ACC112 (cell line): Measurements from ENCODE around the gene SPARC.
"Not testable (repeated sequence)": the region's sequence is repeated elsewhere in the genome, so short reads cannot be mapped to it uniquely, and the experiment has no call there.

ENCODE experiments used
- H2AFZ ChIP-seq: fragments of 200-600 bp; sonication (generic); one replicate; pipeline ENCODE4 v1.6.0; 2017; ENCODE audit warnings: antibody characterized with exemption, low read length; ENCODE audit not compliant: unreplicated experiment
- H3K27ac ChIP-seq: fragments of 200-600 bp; sonication (generic); 2 replicates; pipeline ENCODE4 v1.5.1; 2014; ENCODE audit warnings: low read depth, mild to moderate bottlenecking, antibody characterized with exemption, low read length, moderate library complexity
- H3K27me3 ChIP-seq: fragments of 200-600 bp; sonication (generic); 2 replicates; pipeline ENCODE4 v1.6.1; 2014; ENCODE audit warnings: mild to moderate bottlenecking, antibody characterized with exemption, low read length, moderate library complexity, mixed read lengths; ENCODE audit not compliant: insufficient read depth
- H3K36me3 ChIP-seq: fragments of 200-600 bp; sonication (generic); 2 replicates; pipeline ENCODE4 v1.6.1; 2016; ENCODE audit warnings: mild to moderate bottlenecking, antibody characterized with exemption, low read length, moderate library complexity, mixed read lengths; ENCODE audit not compliant: insufficient read depth
- H3K4me1 ChIP-seq: fragments of 200-600 bp; sonication (generic); one replicate; pipeline ENCODE4 v1.6.1; 2016; ENCODE audit warnings: low read length, mixed read lengths; ENCODE audit not compliant: insufficient read depth, unreplicated experiment, control insufficient read depth
- H3K4me3 ChIP-seq: fragments of 200-600 bp; sonication (generic); 2 replicates; pipeline ENCODE4 v1.5.1; 2014; ENCODE audit warnings: mild to moderate bottlenecking, low read depth, low read length
- H3K79me2 ChIP-seq: fragments of 200-600 bp; sonication (generic); one replicate; pipeline ENCODE4 v1.6.0; 2016; ENCODE audit warnings: low read length; ENCODE audit not compliant: control insufficient read depth, unreplicated experiment, insufficient read depth

The SPARC gene

DNA sequence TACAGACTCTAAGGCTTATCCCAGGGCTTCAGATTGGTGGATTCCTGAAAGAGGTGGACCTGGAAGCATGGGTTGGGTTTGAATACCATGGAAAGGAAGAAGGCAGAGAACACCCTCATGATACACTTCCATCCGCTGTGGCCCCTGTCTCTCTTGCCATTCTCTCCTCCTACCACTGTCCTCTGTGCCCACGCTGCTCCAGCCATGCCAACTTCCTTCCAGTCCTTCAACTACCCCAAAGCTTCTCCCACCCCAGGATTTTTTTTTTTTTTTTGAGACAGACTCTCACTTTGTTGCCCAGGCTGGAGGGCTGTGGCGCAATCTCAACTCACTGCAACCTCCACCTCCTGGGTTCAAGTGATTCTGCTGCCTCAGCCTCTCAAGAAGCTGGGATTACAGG is 1.7 kb upstream of the SPARC start:
- Histone ChIP-seq H3K4me1 (peaks cover 21% of the 10 kb centered on the region), H3K36me3 (peaks cover 8% of the 10 kb centered on the region), H2AFZ (no peak overlapping the region), H3K27me3 (no peaks in the 10 kb centered on the region), H3K27ac (no peak overlapping the region), H3K79me2 (peaks cover 39% of the 10 kb centered on the region), H3K4me3 (no peak overlapping the region)

DNA sequence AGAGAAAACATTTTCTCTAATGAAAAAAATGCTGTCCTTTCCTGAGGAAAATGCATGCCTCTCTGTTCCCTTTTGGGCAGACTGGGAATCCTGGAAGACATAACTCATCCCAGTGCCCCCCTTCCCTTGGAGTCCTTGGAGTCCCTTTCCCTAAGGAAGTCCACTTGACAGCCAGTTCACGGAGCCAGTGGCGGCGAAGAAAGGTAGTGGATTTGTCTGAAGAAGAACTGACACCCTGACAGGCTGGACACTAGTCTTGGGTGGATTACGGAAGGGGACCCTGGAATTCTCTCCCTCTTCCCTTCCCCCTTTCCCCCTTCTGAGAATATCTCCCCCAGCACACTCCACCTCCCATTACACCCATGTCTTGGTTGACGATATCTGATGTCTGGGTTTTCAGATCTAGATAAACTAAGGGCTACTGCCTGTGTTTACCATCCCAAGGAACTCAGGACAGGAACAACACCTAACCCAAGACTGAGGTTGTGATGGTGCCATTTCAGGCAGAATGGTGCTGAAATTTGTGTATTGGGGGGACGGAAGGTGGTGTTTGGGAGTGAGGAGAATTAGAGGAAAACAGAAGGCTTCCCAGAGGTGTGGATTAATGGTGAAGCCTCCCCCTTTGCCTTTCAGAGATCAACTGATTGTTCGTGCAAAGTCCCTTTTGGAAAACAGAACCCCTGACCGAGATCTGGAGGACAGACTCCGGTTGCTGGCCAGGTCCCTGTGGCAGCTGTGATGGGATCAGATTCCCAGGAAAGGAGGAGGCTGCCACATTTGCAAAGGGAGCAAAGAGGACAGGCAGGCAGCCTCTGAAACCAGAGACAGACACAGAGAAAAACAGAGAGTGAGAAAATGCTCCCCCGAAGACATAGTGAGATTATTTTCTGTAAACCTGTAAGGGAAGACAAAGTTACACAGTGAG is 704 bp downstream of the SPARC start:
- peaks cover 19% of the 10 kb centered on the region for H3K36me3 ChIP-seq
- H3K27me3 ChIP-seq: no peaks in the 10 kb centered on the region
- peak overlapping the region; percentile 85 for H3K27ac ChIP-seq
- H3K4me1 ChIP-seq: peaks cover 45% of the 10 kb centered on the region
- H3K4me3 ChIP-seq: peak overlapping the region; percentile 99
- peaks cover 63% of the 10 kb centered on the region for H3K79me2 ChIP-seq
- no peak overlapping the region for H2AFZ ChIP-seq

DNA sequence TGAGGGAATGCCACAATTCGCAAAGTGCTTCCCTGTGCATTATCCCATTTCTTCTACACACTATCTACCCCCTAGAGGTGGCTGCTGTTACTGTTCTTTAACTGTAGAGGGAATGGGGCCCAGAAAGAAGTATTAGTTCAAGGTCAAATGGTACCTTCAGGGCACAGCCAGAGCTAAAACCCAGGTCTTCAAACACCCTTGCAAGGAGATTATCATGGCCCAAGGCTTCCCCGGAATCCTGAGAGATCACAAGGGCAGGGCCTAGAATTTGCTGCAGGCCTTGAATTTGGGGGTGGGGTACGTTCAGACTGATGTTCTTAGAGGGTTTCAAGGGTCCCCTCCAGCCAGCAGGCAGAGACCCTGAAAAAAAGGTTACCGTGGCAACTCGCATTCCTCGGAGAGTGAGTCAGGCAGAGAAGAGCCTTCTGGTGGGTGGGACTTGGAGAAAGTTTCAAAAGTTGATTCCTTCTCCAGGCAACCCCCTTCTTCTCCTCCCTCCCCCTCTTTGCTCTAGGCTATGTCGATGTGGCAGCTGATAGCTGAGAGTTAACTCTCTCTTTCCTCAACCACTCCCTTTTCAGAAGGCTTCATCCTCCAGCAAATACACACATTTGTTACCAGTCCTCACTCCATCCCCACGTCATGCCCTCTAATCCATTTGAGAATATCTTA is 1.9 kb downstream of the SPARC start:
- peaks cover 57% of the 10 kb centered on the region for H3K4me1 ChIP-seq
- peak overlapping the region; percentile 99 for H3K4me3 ChIP-seq
- H2AFZ ChIP-seq: no peak overlapping the region
- H3K36me3 ChIP-seq: peaks cover 25% of the 10 kb centered on the region
- peaks cover 73% of the 10 kb centered on the region for H3K79me2 ChIP-seq
- no peaks in the 10 kb centered on the region for H3K27me3 ChIP-seq
- peak overlapping the region; percentile 85 for H3K27ac ChIP-seq

DNA sequence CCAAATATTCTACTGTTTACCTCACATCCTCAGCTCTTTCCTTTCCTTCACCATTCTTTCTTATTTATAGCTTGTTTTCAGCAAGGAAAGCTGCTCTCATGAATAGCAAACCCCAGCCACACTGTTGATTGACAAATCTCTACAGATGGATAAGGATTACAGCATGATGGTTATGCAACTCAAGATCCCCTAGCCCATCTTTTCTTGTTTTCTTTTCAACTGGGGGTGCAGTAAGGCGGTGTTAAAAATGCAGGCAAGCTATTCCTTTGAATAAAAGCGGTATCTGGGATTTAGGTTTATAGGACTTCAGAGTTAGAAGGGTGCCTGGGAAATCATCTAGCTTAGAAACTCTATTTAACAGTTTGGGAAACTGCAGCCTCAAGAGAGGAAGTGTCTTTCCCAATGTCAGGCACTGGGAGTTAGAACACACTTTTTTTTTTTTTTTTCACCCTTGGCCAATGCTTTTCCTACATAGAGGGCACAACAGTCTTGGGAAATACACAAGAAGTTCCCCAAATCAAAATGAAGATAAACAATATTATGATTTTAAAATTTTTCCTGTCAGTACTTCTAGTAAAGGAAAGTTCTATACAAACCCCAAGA is 2.6 kb downstream of the SPARC start:
- Histone ChIP-seq H3K4me1 (peaks cover 64% of the 10 kb centered on the region), H3K27me3 (no peaks in the 10 kb centered on the region), H3K79me2 (peaks cover 81% of the 10 kb centered on the region), H3K36me3 (peaks cover 29% of the 10 kb centered on the region), H3K27ac (peak overlapping the region; percentile 85), H3K4me3 (peak overlapping the region; percentile 99), H2AFZ (no peak overlapping the region)

DNA sequence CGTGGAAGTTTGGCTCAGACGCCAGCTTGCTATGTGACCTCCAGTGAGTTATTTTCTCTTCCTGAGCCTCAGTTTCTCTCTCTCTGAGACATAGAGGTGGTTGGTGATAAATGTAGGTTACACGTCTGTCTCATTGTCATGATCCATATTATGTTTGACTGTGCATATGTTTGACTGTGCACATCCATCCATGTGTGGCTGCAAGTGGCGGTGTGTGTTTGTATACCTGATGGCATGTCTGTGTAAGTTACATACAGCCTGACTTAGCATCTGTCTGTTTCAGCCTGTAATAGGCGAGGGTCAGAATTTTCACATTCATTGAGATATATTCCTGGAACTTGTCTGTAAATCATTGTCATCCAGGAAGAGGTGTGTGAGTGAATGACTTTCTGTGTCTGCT is 3.3 kb downstream of the SPARC start:
- Histone ChIP-seq H3K4me3 (peak overlapping the region; percentile 99), H3K36me3 (peaks cover 29% of the 10 kb centered on the region), H2AFZ (no peak overlapping the region), H3K4me1 (peaks cover 70% of the 10 kb centered on the region), H3K79me2 (peaks cover 87% of the 10 kb centered on the region), H3K27me3 (no peaks in the 10 kb centered on the region), H3K27ac (peak overlapping the region; percentile 85)

DNA sequence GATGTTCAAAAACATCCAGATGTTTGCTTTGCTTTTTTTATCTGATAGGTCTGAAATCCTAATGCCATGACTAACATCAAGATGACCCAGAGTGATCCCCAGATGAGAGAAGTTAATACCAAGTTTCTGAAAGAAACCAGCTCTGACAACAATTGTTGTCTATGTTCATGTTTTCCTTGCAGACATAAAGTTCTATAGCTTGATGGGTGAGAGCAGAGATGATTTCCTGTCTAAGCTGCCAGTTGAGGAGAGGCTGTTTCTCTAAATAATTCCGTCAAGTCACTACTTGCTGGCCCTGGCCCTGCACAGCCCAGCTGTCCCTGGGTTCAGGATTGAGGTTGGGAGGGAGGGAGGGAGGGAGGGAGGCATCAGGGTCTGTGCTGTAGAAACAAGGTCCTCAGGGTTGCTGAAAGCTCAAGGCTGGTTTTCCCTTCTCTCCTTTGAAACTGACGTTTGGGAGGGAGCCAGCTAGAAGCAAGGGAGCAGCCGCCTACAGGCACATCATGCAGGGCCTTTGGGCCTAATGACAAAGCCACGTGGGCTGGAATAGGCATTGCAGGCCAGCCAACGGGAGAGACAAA is 3.9 kb downstream of the SPARC start:
- peak overlapping the region; percentile 99 for H3K4me3 ChIP-seq
- H3K36me3 ChIP-seq: peaks cover 30% of the 10 kb centered on the region
- H3K79me2 ChIP-seq: peaks cover 93% of the 10 kb centered on the region
- H2AFZ ChIP-seq: no peak overlapping the region
- H3K27ac ChIP-seq: peak overlapping the region; percentile 85
- no peaks in the 10 kb centered on the region for H3K27me3 ChIP-seq
- H3K4me1 ChIP-seq: peaks cover 71% of the 10 kb centered on the region

DNA sequence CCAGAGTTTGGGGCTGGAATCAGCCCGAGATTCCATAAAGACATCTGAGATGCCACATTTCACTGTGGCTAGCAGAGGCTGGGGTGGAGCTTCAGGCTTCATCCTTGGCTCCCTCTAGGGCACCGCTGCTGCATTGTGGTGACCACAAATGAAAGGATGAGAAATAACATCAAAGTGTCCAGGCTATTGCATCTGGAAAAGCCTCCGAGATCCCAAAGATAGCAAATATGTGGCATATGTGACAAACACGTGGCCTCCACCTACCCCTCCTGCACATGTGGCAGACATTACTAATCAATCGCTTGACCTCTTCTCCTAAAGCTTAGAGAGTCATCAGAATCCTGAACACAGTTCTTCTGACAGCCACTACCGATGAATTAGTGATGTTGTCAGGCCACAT is 4.5 kb downstream of the SPARC start:
- Histone ChIP-seq H3K79me2 (peaks cover 94% of the 10 kb centered on the region), H3K27me3 (no peaks in the 10 kb centered on the region), H3K27ac (peak overlapping the region; percentile 85), H3K4me1 (peaks cover 71% of the 10 kb centered on the region), H3K36me3 (peaks cover 36% of the 10 kb centered on the region), H3K4me3 (peak overlapping the region; percentile 99), H2AFZ (no peak overlapping the region)

DNA sequence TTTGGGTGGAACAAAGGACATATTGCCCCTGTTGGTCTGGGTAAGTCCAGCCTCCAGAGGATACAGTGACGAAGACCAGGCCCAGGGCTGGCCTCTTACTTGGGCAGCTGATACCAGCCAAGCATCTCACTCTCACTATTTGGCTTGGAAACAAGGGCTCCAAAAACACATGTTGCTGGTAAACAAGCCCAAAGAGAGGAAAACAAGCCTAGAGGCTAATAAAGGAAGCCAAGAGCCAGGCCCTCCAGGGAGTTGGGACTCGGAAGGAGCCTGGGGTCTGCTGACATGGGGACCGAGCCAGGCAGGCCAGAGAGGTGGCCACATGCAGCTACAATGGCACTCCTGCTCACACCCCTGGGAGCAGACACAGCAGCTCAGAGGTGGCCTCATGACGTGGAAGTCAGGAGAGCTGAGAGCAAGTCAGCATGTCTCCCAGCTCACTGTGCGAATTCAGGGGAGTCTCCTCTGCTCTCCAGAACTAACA is 5.7 kb downstream of the SPARC start:
- Histone ChIP-seq H3K27ac (peak overlapping the region; percentile 85), H2AFZ (no peak overlapping the region)

DNA sequence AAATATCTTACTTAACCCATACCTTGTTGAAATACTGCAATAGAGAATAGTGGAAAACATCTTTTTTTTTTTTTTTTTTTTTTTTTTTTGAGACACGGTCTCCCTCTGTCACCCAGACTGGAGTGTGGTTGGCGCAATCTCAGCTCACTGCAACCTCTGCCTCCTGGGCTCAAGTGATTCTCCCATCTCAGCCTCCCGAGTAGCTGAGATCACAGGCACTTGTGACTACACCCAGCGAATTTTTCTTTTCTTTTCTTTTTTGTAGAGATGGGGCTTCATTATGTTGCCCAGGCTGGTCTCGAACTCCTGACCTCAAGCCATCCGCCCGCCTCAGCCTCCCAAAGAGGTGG is 6.6 kb downstream of the SPARC start:
- Histone ChIP-seq H3K4me3 (peak overlapping the region; percentile 99; the same call in 1 of the 2 replicates), H3K27ac (peak overlapping the region; percentile 85), H3K79me2 (peaks cover 99% of the 10 kb centered on the region), H3K36me3 (peaks cover 42% of the 10 kb centered on the region), H3K4me1 (peaks cover 90% of the 10 kb centered on the region)
- not testable (repeated sequence) for H2AFZ ChIP-seq, H3K27me3 ChIP-seq

More for the DNA sequence above, 5.7 kb downstream of the SPARC start:
- Histone ChIP-seq H3K79me2 (peaks cover 99% of the 10 kb centered on the region), H3K4me1 (peaks cover 81% of the 10 kb centered on the region), H3K4me3 (peak overlapping the region; percentile 99), H3K27me3 (no peaks in the 10 kb centered on the region), H3K36me3 (peaks cover 36% of the 10 kb centered on the region)

DNA sequence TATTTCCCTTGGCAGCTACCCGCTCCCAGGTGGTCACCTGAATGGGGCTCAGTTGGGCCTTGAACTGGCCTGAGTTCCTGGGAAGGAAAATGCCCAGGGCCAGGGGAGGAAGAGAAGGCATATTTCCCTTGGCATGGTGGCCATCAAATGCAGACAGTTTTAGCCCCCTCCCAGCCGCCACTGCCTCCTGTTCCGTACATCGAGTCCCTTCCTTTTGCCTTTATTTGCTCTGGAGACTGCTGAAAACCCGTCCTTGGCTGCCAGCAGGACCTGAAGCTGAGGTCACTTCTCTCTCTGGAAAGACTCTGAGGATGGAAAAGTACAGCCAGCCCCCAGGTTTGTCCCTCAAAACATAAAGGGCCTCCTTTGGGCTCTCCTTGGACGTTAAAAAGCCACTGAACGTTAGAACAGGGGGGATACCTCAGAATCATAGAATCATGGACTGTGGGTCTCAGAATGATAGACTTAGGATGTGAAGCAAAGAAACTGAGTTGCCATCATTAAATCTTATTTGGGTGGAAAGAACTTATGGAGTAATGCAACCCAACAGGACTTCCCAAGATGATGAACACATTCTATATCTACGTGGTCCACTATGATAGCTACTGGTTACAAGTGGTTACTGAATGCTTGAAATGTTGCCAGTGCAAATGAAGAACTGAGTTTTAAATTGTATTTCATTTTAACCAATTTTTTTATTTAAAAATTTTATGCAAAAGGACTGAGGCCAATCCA is 7.1 kb downstream of the SPARC start:
- H3K27me3 ChIP-seq: no peaks in the 10 kb centered on the region
- peak overlapping the region; percentile 42 for H3K4me3 ChIP-seq
- H3K4me1 ChIP-seq: peaks cover 95% of the 10 kb centered on the region
- H2AFZ ChIP-seq: no peak overlapping the region
- H3K36me3 ChIP-seq: peaks cover 47% of the 10 kb centered on the region
- H3K79me2 ChIP-seq: peaks cover 99% of the 10 kb centered on the region
- H3K27ac ChIP-seq: peak overlapping the region; percentile 85
